Activated naive CD8-positive, alpha-beta T cell treated with anti-CD3 and anti-CD28 coated beads for 36 hours (primary cell): ENCODE data around the gene PGAP3. TPM values are rescaled to one million over a fixed set of nuclear protein-coding genes. Genes with fewer than 3 reads are reported as not detected.
A peak's percentile ranks its signal among the peaks of the same experiment; 100 is the strongest.

Experiments
- DNase-seq: peaks from one replicate; pipeline ENCODE4 v3.0.0; 2021
- H3K27ac Mint-ChIP-seq: one replicate; pipeline ENCODE4 v1.8.0; 2022; ENCODE audit warnings: mild to moderate bottlenecking, moderate library complexity, mixed read lengths
- H3K27me3 Mint-ChIP-seq: one replicate; pipeline ENCODE4 v1.8.0; 2022; ENCODE audit warnings: mild to moderate bottlenecking, mixed read lengths
- H3K36me3 Mint-ChIP-seq: one replicate; pipeline ENCODE4 v1.8.0; 2021; ENCODE audit warnings: mild to moderate bottlenecking, mixed read lengths
- H3K4me1 Mint-ChIP-seq: one replicate; pipeline ENCODE4 v1.8.0; 2021; ENCODE audit warnings: mixed read lengths
- H3K4me3 Mint-ChIP-seq: one replicate; pipeline ENCODE4 v1.8.0; 2022; ENCODE audit warnings: mild to moderate bottlenecking, moderate library complexity, mixed read lengths
- H3K9me3 Mint-ChIP-seq: one replicate; pipeline ENCODE4 v1.8.0; 2022; ENCODE audit warnings: mixed read lengths
- total RNA-seq, 2 experiments: library from RNA; stranded (reverse); gene quantifications; one replicate each; pipeline ENCODE4 v1.2.3, GENCODE V29; 2021

PGAP3 gene
- total RNA-seq, 2 experiments from 2014 or later, result 7.8 to 8.9 TPM

- no peak for DNase-seq
- peak overlapping the region; percentile 90 for H3K27ac Mint-ChIP-seq
- H3K36me3 Mint-ChIP-seq, result peaks cover 3% of the 10 kb centered on the region
- H3K4me3 Mint-ChIP-seq, result peak overlapping the region; percentile 87
- no peaks in the 10 kb centered on the region for H3K27me3 Mint-ChIP-seq
- no peaks in the 10 kb centered on the region for H3K9me3 Mint-ChIP-seq
- peaks cover 19% of the 10 kb centered on the region for H3K4me1 Mint-ChIP-seq
Measured at GRCh38 chr17:39688475-39688835, 598 bp upstream of the PGAP3 start.

GRCh38 chr17:39687101-39687545, 734 bp downstream of the PGAP3 start:
- Mint-ChIP-seq H3K36me3 (peaks cover 4% of the 10 kb centered on the region), H3K9me3 (no peaks in the 10 kb centered on the region), H3K27me3 (no peaks in the 10 kb centered on the region), H3K4me3 (peak overlapping the region; percentile 87), H3K4me1 (peaks cover 19% of the 10 kb centered on the region), H3K27ac (peak overlapping the region; percentile 90)
- DNase-seq, result no peak

GRCh38 chr17:39684369-39685192, 3.3 kb downstream of the PGAP3 start:
- Mint-ChIP-seq H3K27me3 (no peaks in the 10 kb centered on the region), H3K4me1 (peaks cover 35% of the 10 kb centered on the region), H3K9me3 (no peaks in the 10 kb centered on the region), H3K27ac (no peak overlapping the region), H3K4me3 (no peak overlapping the region), H3K36me3 (peaks cover 4% of the 10 kb centered on the region)
- no peak for DNase-seq

GRCh38 chr17:39683295-39683939, 4.4 kb downstream of the PGAP3 start:
- no peak for DNase-seq
- Mint-ChIP-seq H3K9me3 (no peaks in the 10 kb centered on the region), H3K4me1 (peaks cover 39% of the 10 kb centered on the region), H3K4me3 (no peak overlapping the region), H3K27me3 (no peaks in the 10 kb centered on the region), H3K27ac (no peak overlapping the region), H3K36me3 (peaks cover 4% of the 10 kb centered on the region)

GRCh38 chr17:39679521-39680192, 8.2 kb downstream of the PGAP3 start:
- H3K9me3 Mint-ChIP-seq, result no peaks in the 10 kb centered on the region
- H3K4me1 Mint-ChIP-seq, result peaks cover 53% of the 10 kb centered on the region
- peak overlapping the region; percentile 41 for H3K4me3 Mint-ChIP-seq
- no peaks in the 10 kb centered on the region for H3K27me3 Mint-ChIP-seq
- peaks cover 2% of the 10 kb centered on the region for H3K36me3 Mint-ChIP-seq
- H3K27ac Mint-ChIP-seq, result peak overlapping the region; percentile 93
- DNase-seq, result no peak

GRCh38 chr17:39678340-39679116, 9.3 kb downstream of the PGAP3 start:
- peaks cover 53% of the 10 kb centered on the region for H3K4me1 Mint-ChIP-seq
- peak overlapping the region; percentile 93 for H3K27ac Mint-ChIP-seq
- no peak for DNase-seq
- no peak overlapping the region for H3K4me3 Mint-ChIP-seq
- H3K36me3 Mint-ChIP-seq, result peaks cover 2% of the 10 kb centered on the region
- H3K9me3 Mint-ChIP-seq, result no peaks in the 10 kb centered on the region
- H3K27me3 Mint-ChIP-seq, result no peaks in the 10 kb centered on the region

GRCh38 chr17:39677542-39678339, 10.1 kb downstream of the PGAP3 start:
- no peaks in the 10 kb centered on the region for H3K27me3 Mint-ChIP-seq
- no peak overlapping the region for H3K4me3 Mint-ChIP-seq
- H3K9me3 Mint-ChIP-seq, result no peaks in the 10 kb centered on the region
- H3K36me3 Mint-ChIP-seq, result no peaks in the 10 kb centered on the region
- DNase-seq, result no peak
- H3K4me1 Mint-ChIP-seq, result peaks cover 53% of the 10 kb centered on the region
- no peak overlapping the region for H3K27ac Mint-ChIP-seq

- H3K27me3 Mint-ChIP-seq, result no peaks in the 10 kb centered on the region
- H3K4me1 Mint-ChIP-seq, result peaks cover 53% of the 10 kb centered on the region
- no peaks in the 10 kb centered on the region for H3K36me3 Mint-ChIP-seq
- no peak for DNase-seq
- H3K4me3 Mint-ChIP-seq, result no peak overlapping the region
- no peaks in the 10 kb centered on the region for H3K9me3 Mint-ChIP-seq
- peak overlapping the region; percentile 51 for H3K27ac Mint-ChIP-seq
Measured at GRCh38 chr17:39677072-39677471, 10.8 kb downstream of the PGAP3 start.

GRCh38 chr17:39676198-39676819, 11.5 kb downstream of the PGAP3 start:
- Mint-ChIP-seq H3K4me3 (no peak overlapping the region), H3K4me1 (peaks cover 55% of the 10 kb centered on the region), H3K36me3 (no peaks in the 10 kb centered on the region), H3K27ac (peak overlapping the region; percentile 36), H3K27me3 (no peaks in the 10 kb centered on the region), H3K9me3 (no peaks in the 10 kb centered on the region)
- DNase-seq, result peak; percentile 59

GRCh38 chr17:39675390-39676082, 12.3 kb downstream of the PGAP3 start:
- Mint-ChIP-seq H3K36me3 (no peaks in the 10 kb centered on the region), H3K27me3 (no peaks in the 10 kb centered on the region), H3K27ac (peak overlapping the region; percentile 36), H3K4me3 (no peak overlapping the region), H3K9me3 (no peaks in the 10 kb centered on the region), H3K4me1 (peaks cover 49% of the 10 kb centered on the region)
- DNase-seq, result no peak

GRCh38 chr17:39674702-39675389, 13.0 kb downstream of the PGAP3 start:
- no peak overlapping the region for H3K4me3 Mint-ChIP-seq
- peaks cover 42% of the 10 kb centered on the region for H3K4me1 Mint-ChIP-seq
- DNase-seq, result no peak
- no peaks in the 10 kb centered on the region for H3K36me3 Mint-ChIP-seq
- H3K27me3 Mint-ChIP-seq, result no peaks in the 10 kb centered on the region
- no peaks in the 10 kb centered on the region for H3K9me3 Mint-ChIP-seq
- H3K27ac Mint-ChIP-seq, result no peak overlapping the region

GRCh38 chr17:39674179-39674578, 13.7 kb downstream of the PGAP3 start:
- no peaks in the 10 kb centered on the region for H3K9me3 Mint-ChIP-seq

More at GRCh38 chr17:39674179-39674578, 13.7 kb downstream of the PGAP3 start:
- Mint-ChIP-seq H3K27ac (no peak overlapping the region), H3K4me1 (peaks cover 35% of the 10 kb centered on the region), H3K36me3 (no peaks in the 10 kb centered on the region), H3K27me3 (peaks cover 3% of the 10 kb centered on the region), H3K4me3 (no peak overlapping the region)
- DNase-seq, result no peak
